ENCODE measurements around the gene CRYBG1.

DNA sequence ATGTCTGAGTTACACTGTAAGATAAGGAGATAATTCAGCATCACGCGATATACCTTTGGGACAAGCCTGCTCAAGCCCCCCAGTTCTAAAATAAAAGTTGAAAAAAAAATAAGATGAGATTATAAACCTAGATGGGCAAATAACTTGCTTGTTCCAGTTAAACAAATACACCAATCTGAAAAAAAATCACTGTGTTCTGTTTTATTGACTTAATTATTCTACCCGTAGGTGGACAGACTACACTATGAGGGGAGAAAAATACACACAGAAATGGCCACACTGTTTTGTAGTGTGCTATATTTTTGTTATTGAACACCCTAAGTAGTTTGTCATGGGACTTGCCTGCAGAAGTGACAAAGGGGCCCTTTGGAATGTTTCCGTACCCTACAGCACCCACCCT lies 70.9 kb downstream of the CRYBG1 start:
- no peak for TF ChIP-seq SIN3A (IDR thresholded peaks at IDR 0.05; ENCODE audit: borderline replicate concordance, insufficient read depth, low read length)
- TF ChIP-seq REST (IDR thresholded peaks at IDR 0.05; ENCODE audit: insufficient read depth in 1 of 2, low read depth in 2 of 2, low read length in 2 of 2): no peak
- no peak for TF ChIP-seq TAF1 (IDR thresholded peaks at IDR 0.05; ENCODE audit: borderline replicate concordance, insufficient read depth, low read length)
- TF ChIP-seq POLR2AphosphoS5 (IDR thresholded peaks at IDR 0.05; ENCODE audit: low read depth, low read length): no peak
